Measurements from ENCODE around the gene HPSE2.

HPSE2 gene

DNA sequence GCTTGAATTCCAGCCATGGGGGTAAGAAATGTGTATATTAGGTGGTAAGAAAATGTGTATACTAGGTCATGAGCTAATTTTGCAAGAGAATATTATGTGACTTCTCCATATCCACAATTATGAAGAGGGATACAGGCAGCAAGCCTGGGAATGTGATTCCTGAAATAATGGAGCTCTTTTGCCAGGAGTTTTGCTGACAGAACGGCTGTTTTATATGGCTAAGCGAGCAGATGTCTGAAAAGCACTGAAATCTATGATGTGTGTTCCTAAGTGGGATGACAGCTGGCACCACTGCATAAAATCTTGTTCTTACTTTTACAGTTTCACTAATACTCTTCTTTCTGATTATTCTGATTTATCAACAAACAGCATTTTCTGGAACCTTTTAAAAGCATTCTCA, 402.9 kb downstream of the HPSE2 start:
- no peak for DNase-seq (ENCODE audit: low read depth)

DNA sequence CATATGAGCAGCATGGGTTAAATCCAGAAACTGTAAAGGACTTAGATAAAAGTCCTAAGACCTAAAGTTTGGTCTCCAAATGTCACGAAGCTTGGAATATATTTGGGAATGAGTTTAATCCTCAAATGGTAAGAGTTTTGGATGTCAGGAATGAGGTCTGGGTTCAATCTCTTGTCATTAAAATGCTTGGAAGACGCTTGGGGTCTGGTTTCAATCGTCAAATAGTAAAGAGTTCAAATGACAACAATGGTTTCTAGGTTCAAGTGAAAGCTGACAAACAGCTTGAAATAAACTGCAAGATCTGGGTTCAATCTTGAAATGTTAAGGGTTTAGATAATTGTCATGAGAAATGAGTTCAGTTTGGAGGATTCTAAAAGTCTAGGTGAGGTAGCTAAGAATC, 403.5 kb downstream of the HPSE2 start:
- DNase-seq (ENCODE audit: low read depth): no peak

DNA sequence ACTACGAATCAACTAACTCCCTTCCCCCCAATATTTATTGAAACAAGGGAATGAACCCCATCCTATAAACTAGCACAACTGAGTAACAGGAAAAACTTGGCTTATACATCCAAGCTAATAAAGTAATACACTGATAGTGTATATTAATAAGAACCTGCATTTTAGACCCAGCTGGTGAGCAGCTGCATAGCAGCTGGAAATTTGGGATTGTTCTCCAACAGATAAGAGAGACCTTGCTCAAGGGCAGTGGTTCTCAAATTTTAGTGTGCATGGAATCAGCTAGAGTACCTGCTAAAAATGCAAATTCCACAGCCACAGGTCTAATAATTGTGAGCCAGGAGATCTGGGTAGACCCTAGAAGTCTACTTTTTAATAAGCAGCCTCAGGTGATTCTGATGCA, 404.3 kb downstream of the HPSE2 start:
- DNase-seq (ENCODE audit: low read depth): no peak

DNA sequence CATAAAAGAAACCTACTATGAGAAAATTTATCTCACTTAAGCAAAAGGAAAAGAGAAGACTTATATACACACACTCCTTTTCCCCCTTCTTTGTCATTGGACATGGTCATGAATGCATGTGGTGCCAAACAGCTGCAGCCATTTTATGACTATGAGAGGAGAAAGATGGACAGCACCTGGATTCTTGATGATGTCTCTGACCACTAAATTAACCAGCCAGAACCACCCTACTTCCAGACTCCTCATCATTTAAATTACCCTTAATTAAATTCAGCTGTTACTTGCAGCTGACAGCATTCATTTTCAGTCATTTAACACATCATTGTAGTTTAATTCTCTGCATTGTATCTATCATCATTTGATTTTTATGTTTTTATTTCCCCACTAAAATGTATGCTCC, 409.9 kb downstream of the HPSE2 start:
- no peak for DNase-seq (ENCODE audit: low read depth)

DNA sequence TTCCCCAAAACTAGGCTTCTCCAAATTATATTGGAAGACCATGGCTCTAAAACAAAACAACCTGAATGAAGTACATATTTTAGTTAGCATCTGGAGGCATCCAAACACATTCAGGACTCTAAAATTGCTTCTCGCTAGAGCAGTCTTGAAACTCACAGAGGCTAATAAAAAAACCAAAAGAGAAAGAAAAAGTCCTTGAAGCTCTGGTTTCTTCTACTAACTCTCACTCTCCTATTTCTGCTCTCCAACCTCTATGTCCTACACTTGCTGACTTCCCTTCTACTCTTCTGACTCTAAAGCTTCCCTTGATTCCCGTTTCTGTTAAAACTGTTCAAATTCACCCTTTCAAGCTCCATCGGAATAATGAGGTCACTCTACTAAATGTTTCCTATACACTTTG, 418.3 kb downstream of the HPSE2 start:
- DNase-seq (ENCODE audit: low read depth): no peak

DNA sequence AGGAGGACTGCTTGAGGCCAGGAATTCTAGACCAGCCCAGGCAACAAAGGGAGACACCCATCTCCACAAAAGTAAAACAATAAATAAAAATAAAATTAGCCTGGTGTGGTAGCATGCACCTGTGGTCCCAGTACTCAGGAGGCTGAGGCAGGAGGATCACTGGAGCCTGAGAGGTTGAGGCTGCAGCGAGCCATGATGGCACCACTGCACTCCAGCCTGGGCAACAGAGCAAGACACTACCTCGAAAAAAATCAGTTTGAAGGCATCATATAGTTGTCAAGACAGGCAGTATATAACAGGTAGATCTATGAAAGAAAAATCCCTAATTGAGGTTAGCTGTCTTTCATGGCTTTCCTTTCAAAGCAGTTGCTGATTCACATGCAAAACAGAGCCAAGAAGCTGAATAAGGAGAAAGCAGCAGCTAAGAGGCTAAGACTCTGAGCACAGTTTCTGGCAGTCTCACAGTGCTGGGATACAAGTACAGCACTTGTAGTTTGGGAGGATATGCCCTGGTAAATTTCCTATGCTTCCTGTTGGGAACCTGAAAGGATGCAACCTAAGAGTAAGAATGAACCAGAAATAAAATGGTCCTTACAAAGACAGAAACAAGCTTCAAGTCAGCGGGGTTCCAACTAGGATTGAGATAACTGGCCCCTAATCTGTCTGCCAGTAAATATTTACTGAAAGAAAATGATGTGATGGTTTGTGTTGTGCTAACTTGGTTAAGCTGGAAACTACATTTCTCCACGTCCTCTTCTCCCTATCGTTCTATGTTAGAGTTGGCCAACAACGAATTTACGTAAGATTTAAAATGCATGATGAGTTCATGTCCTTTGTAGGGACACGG, 420.4 kb downstream of the HPSE2 start:
- no peak for DNase-seq (ENCODE audit: low read depth)

DNA sequence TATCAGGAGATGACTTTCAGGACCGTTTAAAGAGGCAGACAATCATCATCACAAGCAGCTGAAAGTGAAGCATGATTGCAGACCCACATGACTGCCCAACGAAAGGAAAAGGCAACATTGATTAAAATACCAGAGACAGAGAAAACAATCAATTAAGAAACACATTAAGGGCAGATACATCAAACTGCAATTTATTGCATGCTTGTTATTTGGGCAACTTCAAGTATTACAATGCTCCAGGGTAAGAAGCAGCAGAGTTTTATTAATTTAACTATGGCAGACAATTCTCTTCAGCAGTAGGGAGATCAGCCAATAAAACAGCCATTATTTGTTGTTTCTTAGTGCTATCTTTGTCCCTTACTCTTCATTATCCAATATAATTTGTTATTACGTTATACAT, 421.2 kb downstream of the HPSE2 start:
- DNase-seq (ENCODE audit: low read depth): no peak

DNA sequence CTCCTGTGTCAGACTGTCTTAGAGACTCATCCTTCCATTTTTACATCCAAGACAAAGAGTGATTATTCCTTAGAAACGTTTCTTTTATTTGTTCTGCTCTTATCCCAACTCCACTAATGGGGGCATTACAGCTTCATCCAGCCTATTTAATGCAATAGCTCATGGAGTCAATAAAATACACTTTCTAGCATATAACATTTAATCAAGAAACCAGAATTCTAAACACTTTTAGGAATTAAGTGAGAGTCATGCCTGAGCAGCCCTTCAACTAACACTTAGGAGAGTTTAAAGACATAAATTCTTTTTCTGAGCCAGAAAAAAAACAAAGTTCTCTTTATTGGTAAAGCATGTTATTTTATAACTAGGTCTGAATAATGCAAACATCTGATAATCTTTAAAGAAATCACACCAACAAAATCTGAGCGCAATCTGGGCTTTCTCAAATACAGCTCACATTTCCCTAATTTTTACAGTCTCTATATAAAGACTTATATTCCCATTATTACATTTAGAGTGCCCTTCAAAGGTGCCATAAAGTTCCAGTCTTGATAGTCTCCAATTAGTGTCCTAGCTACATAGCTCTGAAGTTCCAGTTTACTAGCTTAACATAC, 427.3 kb downstream of the HPSE2 start:
- DNase-seq (ENCODE audit: low read depth): no peak

DNA sequence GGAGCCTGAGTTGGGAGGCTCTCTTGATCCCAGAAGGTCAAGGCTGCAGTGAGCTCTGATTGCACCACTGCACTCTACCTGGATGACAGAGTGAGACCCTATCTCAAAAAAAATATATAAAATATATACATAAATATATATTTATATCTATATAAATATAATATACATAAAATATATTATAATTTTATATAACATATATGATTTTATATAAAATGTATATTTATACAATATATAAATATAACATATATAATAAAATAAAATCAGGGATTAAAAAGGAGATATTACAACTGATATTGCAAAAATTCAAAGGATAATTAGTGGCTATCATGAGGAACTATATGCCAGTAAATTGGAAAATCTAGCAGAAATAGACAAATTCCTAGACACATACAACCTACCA, 435.4 kb downstream of the HPSE2 start:
- no peak for DNase-seq (ENCODE audit: low read depth)

DNA sequence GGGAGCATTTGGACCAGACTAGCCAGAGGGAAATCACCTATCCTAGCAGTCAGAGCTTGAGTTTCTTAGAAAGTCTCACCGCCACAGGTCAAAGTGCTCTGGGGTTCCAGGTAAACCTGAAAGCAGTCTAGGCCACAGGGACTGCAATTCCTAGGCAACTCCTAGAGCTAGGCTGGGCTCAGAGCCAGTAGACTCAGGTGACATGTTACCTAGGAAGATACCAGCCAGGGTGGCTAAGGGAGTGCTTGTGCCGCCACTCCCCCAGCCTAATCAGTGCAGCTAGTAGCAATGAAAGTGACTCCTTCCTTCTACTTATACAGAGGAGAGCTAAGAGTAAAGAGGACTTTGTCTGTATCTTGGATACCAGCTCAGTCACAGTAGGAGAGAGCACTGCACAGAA, 440.2 kb downstream of the HPSE2 start:
- DNase-seq (ENCODE audit: low read depth): no peak

DNA sequence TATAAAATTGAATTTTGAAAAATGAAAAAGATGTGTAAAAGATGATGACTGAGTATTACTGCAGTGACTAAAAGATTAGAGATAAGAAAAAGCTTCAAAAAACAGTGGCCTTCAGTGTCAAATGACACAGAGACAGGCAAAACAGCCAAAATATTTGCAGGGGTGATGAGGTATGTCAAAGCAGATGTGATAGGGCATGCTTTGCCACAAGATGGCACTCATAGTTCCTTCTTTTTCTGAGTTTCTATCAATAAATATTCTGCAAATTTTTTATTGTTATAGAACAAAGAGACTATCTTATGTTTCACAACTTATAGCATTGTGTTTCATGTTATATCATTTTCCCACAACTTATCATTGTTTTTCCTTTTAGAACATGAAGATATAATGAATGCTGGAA, 444.8 kb downstream of the HPSE2 start:
- no peak for DNase-seq (ENCODE audit: low read depth)

DNA sequence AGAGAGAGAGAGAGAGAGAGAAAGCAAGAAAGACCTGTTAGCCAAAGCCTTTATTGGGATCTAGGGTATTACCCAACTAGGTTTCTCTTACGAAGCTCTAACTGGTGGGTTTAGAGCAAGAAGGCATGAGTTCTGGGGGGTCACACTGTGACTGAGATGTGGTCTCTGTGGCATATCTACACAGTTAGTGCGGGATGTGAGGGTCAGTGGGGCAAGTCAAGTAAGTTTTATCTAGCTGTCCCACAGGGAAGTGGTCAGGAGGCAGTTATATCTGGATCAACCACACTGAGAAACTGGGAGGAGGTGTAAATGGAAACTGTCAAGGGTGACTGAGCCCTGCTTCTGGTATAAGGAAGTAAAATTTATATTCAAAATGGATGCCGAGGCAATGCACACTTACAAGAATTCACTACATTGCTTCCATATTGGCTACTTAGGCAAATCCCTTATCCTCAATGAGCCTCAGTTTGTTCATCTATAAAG, 457.3 kb downstream of the HPSE2 start:
- no peak for DNase-seq (ENCODE audit: low read depth)

DNA sequence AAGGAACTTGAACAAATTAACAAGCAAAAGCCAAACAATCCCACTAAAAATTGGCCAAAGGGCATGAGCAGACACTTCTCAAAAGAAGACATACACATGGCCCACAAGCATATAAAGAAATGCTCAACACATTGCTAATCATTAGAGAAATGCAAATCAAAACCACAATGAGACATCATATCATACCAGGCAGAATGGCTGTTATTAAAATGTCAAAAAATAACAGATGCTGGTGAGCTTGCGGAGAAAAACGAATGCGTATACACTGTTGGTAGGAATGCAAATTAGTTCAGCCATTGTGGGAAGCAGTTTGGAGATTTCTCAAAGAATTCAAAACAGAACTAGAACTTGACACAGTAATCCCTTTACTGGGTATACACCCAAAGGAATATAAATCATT, 477.2 kb downstream of the HPSE2 start:
- no peak for DNase-seq (ENCODE audit: low read depth)

DNA sequence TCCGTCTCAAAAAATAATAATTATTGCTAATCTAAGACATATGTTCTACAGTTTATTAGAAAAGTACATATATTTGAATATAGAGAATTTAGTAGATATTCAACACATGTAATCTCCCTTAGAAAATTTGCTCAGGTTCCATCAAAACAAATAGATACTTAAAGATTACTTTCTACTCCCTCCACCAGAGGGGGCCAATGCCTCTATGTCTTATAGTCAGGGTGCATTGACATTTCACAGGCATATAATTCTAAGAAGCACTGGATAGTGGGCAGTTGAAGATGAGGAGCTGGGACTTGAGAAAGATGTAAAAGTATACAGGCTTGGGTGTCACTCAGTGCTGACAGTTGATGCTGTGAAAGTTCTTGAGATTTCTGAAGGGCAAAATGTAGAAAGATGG, 487.4 kb downstream of the HPSE2 start:
- DNase-seq (ENCODE audit: low read depth): peak; percentile 7

DNA sequence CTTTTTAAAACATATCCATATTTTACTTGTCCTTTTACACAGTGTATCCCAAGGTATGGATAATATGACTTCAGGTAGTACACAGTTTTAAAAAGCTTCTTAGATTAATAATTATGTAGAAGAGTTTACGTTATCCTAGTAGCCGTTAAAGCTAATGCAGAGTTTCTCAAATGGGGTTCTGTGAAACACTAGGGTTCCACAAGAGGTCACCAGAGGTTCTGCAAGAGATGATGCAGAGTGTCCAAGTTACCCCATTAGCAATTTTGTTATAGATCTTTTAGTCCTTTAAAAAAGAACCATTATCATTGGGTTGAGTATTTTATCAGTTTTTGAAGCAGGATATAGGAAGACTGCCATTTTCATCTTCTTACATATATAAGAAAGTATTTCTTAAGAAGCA, 490.0 kb downstream of the HPSE2 start:
- DNase-seq (ENCODE audit: low read depth): no peak

DNA sequence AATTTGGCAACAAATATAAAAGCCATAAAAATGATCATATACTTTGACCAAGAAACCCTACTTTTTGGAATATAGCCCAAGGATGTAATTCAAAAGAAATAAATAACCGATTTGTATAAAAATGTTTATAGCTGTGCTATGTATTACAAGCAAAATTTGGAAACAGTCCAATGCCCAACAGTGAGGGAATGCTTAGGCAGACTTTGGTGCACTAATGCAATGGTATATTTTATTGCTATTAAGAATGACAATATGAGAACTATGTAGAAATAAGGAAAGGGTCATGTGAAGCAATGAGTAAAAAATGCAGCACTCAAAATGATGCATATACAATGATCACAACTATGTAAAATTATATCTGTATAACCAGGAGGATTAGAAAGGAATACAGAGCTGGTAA, 515.1 kb downstream of the HPSE2 start:
- DNase-seq (ENCODE audit: low read depth): no peak

DNA sequence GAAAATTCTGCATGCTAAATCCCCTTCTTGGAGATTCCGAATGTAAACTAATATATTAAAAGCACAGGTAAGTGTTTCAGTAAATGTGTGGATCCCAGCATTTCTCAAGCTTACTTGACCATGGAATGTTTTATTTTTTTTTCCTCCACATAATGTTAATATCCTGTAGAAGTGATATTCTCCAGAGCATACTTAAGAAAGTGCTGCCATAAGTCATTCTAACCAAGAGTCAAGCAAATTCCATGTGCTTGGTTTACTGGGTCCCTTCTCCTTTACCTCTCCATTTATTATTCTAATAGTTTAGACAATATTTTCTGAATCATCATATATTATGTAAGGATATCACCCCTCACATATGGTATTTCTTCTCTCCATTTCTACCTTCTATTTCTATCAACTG, 522.1 kb downstream of the HPSE2 start:
- DNase-seq (ENCODE audit: low read depth): no peak

DNA sequence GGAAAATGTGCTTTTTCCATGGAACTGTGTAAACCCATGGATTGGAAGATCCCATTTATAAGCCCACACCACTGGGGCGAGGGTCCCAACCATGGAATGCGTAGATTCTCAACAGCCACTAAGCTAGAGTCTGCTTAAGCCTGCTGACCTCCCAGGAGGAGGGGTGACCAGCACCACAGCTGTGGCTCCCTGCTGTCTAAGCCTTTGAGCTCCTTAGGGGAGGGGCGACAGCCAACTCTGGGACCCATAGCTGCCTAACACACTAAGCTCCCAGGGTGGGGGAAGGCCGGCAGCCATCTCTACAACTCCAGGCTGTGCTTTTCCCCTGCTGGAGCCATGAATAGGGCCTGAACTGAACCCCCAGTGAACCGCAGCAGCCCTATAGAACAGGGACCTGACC, 539.1 kb downstream of the HPSE2 start:
- DNase-seq (ENCODE audit: low read depth): no peak

DNA sequence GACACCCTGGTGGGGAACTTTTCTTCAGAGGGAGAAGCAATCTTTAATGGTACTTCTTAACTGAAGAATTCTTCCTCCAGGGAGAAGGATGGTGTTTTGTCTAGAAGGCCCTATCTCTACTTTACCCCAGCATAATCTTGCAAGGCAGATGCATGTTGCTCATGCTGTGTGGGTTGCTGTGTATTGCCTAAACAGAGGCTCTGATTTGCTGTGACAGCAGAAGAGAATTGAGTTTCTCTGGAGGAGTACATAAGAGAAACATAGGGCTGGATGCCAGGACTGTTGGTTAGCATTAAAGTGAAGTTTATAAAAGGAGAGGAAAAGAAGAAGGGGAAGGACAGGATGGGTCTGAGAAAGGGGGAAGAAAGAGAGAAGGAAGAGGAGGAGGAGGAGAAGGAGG, 540.8 kb downstream of the HPSE2 start:
- DNase-seq (ENCODE audit: low read depth): no peak

DNA sequence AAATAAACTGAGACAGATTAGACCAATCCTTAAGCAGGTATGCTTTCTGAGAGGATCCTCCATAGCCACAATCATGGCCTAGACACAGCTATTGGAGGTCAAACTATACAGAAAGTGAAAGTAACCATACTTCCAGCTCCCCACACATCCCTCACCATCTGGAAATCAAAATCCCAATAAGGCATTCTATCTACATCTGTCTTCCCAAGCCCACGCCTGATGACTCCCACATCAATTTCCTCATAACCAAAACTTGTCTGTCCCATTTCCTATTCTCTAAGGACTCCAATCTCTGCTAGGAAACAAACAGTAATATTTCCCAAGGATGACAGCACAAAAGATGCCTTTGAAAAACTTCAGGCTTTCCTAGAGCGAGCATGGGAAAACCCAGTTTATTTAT, 541.6 kb downstream of the HPSE2 start:
- DNase-seq (ENCODE audit: low read depth): no peak

DNA sequence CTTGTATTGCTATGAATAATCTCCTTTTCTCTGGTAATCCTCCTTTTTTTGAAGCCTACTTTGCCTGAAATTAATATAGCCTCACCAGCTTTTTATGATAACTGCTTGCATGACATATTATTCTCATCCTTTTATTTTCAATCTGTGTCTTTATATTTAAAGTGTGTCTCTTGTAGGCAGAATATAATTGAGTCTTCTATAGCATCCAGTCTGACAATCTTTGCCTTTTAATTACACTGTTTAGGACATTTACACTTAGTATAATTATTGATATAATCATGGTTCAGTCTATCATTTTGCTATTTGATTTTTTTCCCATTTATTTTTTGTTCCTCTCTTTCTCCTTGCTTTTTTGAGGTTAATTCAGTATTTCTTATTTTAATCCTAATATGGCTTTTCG, 548.0 kb downstream of the HPSE2 start:
- no peak for DNase-seq (ENCODE audit: low read depth)

DNA sequence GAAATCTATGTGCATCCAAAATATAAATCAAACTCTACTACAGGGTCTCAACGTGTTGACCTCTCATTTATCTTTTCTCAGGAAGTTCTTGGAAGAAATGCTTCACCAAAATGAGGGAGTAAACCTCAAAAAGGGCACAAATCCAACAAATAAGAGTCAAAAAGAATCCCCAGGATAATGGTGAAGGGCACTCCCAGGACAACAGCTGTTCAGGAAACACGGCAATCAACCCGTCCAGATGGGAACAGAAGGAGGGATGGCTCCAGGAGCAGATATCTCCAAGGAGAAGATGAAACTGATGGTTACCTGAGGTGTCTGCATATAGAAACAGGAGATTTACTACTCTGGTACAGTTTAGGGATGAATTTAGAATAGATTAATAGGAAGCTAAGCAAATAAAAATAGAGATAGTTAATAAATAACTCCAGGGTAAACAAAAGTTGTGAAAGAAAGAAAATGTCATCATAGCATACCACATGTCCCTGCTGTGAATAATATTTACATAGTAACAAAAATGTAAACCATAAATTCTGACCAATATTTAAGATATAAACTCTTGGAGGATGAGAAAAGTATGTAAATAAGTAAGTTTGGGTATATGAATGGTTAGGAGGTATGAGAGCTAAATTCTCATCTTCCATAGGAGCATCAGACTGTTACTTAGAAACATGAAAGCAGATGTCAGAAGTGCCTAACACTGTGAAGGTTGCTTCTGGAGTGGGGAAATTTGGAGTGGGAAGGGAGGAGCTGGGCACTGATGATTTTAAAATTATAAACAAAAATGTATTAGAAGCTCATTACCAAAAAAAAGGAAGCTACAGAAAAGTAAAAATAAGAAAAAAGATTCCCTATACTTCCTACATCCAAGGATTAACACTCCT, 551.4 kb downstream of the HPSE2 start:
- no peak for DNase-seq (ENCODE audit: low read depth)

DNA sequence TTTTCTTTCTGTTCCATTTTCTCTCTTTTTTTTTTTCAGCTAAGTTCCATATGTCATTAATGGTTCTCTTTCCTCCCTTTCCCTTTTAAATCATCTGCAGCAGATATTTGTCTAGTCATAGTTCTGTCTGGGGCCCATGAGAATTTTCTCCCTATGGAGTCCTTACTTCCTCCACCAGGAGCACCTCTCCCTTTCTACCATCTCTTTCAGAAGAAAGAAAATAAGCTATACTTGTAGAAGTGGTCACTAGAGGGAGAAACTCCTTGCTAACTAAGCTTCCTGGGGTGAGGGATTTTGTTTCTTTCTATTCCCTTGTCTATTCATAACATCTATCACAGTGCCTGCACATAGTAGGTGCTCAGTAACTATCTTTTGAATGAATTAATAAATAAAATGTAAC, 558.8 kb downstream of the HPSE2 start:
- no peak for DNase-seq (ENCODE audit: low read depth)

Data from iris pigment epithelial cell (primary cell).